ENCODE measurements around the gene PAXX.

DNA sequence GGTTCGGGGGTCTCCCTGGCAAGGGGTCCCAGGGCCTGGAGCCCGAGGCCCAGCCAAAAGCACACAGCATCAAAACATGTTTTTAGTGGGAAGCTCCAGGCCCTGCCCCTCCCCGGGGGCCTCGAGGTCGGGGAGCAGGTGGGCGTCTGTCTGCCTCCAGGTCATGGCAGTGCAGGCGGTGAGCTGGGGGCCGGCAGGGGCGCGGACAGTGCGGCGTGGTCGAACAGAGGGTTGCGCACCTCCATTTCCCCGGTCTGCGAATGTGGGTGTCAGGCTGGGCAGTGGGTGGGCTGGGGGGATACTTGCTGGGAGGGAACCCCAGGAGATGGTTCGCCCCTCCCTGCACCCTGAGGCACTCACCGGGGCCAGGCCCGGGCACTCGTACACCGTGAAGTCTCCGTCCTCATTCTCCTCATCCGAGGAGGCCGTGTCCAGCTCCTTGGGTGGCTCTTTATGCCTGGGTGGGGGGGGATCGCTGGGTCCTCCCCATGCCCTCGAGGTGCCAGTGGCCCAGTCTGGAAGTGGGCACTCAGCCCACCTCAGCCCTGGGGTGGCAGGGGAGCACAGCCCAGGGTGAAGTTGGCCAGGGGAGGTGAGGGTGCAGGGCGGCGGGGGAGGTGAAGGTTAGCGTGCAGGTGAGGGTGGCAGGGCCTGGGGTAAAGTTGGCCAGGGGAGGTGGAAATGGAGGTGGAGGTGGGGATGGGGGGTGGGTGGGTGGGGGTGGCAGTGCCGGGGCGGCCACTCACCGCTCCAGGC, 47.6 kb downstream of the PAXX start:
- TF ChIP-seq, protein P1, sequence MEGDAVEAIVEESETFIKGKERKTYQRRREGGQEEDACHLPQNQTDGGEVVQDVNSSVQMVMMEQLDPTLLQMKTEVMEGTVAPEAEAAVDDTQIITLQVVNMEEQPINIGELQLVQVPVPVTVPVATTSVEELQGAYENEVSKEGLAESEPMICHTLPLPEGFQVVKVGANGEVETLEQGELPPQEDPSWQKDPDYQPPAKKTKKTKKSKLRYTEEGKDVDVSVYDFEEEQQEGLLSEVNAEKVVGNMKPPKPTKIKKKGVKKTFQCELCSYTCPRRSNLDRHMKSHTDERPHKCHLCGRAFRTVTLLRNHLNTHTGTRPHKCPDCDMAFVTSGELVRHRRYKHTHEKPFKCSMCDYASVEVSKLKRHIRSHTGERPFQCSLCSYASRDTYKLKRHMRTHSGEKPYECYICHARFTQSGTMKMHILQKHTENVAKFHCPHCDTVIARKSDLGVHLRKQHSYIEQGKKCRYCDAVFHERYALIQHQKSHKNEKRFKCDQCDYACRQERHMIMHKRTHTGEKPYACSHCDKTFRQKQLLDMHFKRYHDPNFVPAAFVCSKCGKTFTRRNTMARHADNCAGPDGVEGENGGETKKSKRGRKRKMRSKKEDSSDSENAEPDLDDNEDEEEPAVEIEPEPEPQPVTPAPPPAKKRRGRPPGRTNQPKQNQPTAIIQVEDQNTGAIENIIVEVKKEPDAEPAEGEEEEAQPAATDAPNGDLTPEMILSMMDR (IDR thresholded peaks at IDR 0.05): no peak
- no peak for TF ChIP-seq POLR2A (IDR thresholded peaks at IDR 0.05)

Data from stomach (tissue), 4 donors.